GM18526 (cell line): ENCODE measurements around the gene PSMD14.

Experiments
- POLR2A ChIP-seq: IDR thresholded peaks from 3 replicates; pipeline ENCODE4 v1.6.1; 2011; ENCODE audit not compliant: insufficient read length; ENCODE audit errors: extremely low read depth

The PSMD14 gene

GRCh38 chr2:161343235-161343634 lies 35.0 kb downstream of the PSMD14 start:
- TF ChIP-seq POLR2A = no peak

- no peak for TF ChIP-seq POLR2A
Observed at GRCh38 chr2:161344692-161345091, 36.5 kb downstream of the PSMD14 start.

- TF ChIP-seq POLR2A = no peak
Observed at GRCh38 chr2:161351678-161352077, 43.5 kb downstream of the PSMD14 start.

- TF ChIP-seq POLR2A = no peak
Observed at GRCh38 chr2:161352719-161353118, 44.5 kb downstream of the PSMD14 start.

GRCh38 chr2:161353543-161353942 lies 45.3 kb downstream of the PSMD14 start:
- no peak for TF ChIP-seq POLR2A

GRCh38 chr2:161354106-161354505 lies 45.9 kb downstream of the PSMD14 start:
- TF ChIP-seq POLR2A = no peak

GRCh38 chr2:161355106-161355505 lies 46.9 kb downstream of the PSMD14 start:
- no peak for TF ChIP-seq POLR2A

GRCh38 chr2:161355983-161356382 lies 47.8 kb downstream of the PSMD14 start:
- no peak for TF ChIP-seq POLR2A

GRCh38 chr2:161357097-161357496 lies 48.9 kb downstream of the PSMD14 start:
- no peak for TF ChIP-seq POLR2A

- no peak for TF ChIP-seq POLR2A
Observed at GRCh38 chr2:161358838-161359237, 50.6 kb downstream of the PSMD14 start.

- TF ChIP-seq POLR2A = no peak
Observed at GRCh38 chr2:161362568-161363166, 54.4 kb downstream of the PSMD14 start.

- no peak for TF ChIP-seq POLR2A
Observed at GRCh38 chr2:161367675-161368074, 59.5 kb downstream of the PSMD14 start.

GRCh38 chr2:161369311-161369710 lies 61.1 kb downstream of the PSMD14 start:
- TF ChIP-seq POLR2A = no peak

GRCh38 chr2:161370981-161371380 lies 62.8 kb downstream of the PSMD14 start:
- TF ChIP-seq POLR2A = no peak

GRCh38 chr2:161371869-161372268 lies 63.6 kb downstream of the PSMD14 start:
- TF ChIP-seq POLR2A = no peak

- no peak for TF ChIP-seq POLR2A
Observed at GRCh38 chr2:161373942-161374341, 65.7 kb downstream of the PSMD14 start.

GRCh38 chr2:161374446-161374845 lies 66.2 kb downstream of the PSMD14 start:
- TF ChIP-seq POLR2A = no peak
